Mucosa of stomach (tissue), 1 donor: Measurements from ENCODE around the gene PCNX3.
"Not testable (repeated sequence)": the region's sequence is repeated elsewhere in the genome, so short reads cannot be mapped to it uniquely, and the experiment has no call there.

Experiments
- H3K27me3 ChIP-seq: one replicate; pipeline ENCODE4 v1.7.0; 2013; ENCODE audit warnings: mild to moderate bottlenecking, low read length; ENCODE audit not compliant: control insufficient read depth, insufficient read depth
- H3K36me3 ChIP-seq: one replicate; pipeline ENCODE4 v1.7.0; 2013; ENCODE audit warnings: low read length; ENCODE audit not compliant: control insufficient read depth, insufficient read depth
- H3K4me1 ChIP-seq: one replicate; pipeline ENCODE4 v1.7.0; 2013; ENCODE audit warnings: mild to moderate bottlenecking, low read length; ENCODE audit not compliant: control insufficient read depth, insufficient read depth
- H3K4me3 ChIP-seq: one replicate; pipeline ENCODE4 v1.7.0; 2013; ENCODE audit warnings: low read length
- H3K9ac ChIP-seq: one replicate; pipeline ENCODE4 v1.7.0; 2013; ENCODE audit warnings: mild to moderate bottlenecking, low read length, moderate library complexity
- H3K9me3 ChIP-seq: one replicate; pipeline ENCODE4 v1.7.0; 2013; ENCODE audit warnings: mild to moderate bottlenecking, low read length, moderate library complexity; ENCODE audit not compliant: control insufficient read depth
- donor health status: Pancreatic carcinoma.

The PCNX3 gene

DNA sequence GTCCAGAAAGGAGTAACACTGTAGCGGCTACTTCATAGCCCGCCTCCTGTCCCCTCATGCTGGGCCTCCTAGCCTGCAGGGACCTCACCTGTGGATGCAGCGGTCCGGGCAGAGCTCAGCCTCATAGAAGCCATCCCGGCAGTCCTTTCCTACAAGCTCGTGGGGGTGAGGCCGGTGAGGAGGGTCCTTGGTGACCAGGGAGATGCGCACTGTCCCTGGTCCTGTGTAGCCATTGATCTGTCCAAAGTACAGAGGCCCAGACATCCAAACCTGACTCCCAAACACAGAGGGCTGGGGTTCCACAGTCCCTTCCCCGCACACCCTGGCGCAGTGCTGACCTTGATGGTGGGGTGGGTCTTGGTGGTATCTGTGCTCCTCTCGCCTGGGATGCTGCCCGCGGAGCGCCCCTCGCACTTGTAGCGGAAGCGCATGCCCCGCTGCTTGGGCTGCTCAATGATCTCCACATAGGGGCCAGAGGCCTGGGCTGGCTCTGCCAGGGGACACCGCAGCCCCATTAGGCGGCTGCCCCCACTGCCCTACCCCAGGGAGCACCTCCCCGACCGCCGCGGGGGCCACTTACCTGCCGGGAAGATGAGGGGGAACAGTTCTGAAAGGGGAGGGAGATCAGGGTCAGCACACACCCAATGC, 46.1 kb downstream of the PCNX3 start:
- no peaks in the 10 kb centered on the region for H3K27me3 ChIP-seq
- H3K9me3 ChIP-seq: no peaks in the 10 kb centered on the region
- peak overlapping the region; percentile 99 for H3K9ac ChIP-seq
- peaks cover 19% of the 10 kb centered on the region for H3K4me1 ChIP-seq
- H3K36me3 ChIP-seq: peaks cover 12% of the 10 kb centered on the region
- peak overlapping the region; percentile 5 for H3K4me3 ChIP-seq

DNA sequence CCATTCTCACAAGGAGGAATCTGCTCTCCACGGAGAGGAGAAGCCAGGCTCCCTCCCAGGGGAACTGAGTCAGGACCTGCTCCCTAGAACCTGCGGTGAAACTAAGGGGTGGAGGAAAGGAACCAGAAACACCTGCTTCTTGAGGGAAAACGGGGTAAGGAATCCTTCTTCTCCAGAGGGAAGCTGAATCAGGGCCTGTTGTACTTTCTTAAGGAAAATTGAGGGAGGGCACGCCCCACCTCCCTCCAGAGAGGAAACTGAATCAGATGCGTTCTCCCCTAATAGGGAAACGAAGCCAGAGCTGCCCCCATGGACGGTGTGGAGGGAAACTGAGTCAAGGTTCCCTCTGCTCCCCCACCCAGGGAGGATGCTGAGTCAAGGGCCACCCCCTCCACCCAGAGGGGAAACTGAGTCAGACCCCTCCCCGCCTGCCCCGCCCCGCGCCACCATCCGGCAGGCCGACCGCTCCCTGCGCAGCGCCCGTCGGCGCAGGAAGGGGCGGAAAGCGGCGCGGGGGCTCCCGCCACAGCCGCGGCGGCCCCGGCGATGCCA, 46.7 kb downstream of the PCNX3 start:
- Histone ChIP-seq H3K27me3 (no peaks in the 10 kb centered on the region), H3K9ac (peak overlapping the region; percentile 99), H3K36me3 (peaks cover 9% of the 10 kb centered on the region), H3K9me3 (no peaks in the 10 kb centered on the region), H3K4me1 (peaks cover 19% of the 10 kb centered on the region), H3K4me3 (peak overlapping the region; percentile 5)

DNA sequence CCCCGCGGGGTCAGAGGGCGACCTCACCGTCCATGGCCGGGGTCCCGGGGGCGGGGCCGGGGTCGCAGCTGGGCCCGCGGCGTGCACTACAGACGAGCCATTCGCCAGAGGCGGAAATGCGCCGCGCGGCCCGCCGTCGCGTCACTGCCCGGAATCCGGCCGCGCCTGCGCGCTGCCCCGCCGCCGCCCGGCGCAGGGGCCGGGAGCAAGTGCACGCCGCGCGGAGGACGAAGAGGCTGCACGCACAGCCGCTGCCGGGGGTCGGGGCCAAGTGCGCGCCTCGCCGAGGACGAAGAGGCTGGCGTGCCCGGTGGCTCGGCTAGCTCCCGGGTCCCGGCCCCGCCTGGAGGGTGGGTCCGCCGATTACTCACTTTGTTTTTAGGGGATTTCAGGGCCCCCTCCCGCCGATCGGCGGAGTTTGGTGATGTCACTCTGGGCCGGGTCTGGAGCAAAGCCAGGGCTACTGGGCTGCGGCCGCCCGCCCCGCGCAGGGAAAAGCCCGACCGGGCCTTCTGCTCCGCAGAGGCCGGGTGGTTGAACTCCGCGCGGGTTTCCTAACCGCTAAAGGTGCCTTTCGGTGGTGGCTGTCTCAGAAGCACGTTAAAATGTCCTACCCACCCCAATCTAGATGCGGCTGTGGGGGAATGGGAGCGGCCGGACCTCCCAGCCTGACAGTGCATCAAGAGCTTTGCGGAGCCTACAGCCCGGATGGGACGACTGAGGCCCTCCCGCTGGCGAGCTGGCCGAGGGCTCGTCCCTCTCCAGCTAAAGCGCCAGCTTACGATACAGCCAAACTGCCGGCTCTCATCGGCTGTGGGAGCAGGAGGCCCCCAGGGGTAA, 47.4 kb downstream of the PCNX3 start, which contains the start of gene RELA:
Gene RELA (minus strand): TSS at position 118 of the 840 bp plus-strand sequence. CDS start 84 bp downstream, at position 34.
- Histone ChIP-seq H3K9ac (peak within 1 kb of the TSS; percentile 99), H3K27me3 (no peaks in the 10 kb centered on the region), H3K36me3 (peaks cover 9% of the 10 kb centered on the region), H3K4me1 (peaks cover 19% of the 10 kb centered on the region), H3K4me3 (peak within 1 kb of the TSS; percentile 74), H3K9me3 (no peaks in the 10 kb centered on the region)

DNA sequence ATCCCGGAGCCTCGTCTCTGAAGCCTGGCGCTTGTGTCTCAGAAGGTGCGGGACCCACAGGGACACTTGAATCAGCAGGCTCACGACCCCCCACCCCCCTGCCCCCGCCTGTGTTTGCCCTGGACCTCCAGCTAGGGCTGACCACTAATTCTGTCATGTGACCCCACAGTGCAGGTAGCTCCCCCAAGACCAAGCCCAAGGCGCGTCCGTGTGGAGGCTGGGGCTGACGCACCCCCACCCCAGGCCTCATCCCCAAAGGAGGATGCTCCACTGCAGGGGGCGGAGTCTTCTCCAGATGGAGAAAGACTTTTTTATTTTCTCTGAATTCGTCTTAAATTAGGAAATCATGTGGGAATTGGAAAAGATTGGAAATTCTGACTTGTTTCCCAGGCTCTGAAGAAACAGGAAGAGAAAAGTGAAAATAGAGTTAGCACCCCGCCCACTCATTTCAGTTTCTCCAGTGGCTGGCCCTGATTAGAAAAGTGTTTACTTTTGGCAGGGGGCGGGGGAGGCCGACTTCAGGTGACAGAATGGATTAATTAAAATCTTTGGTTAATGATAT, 48.1 kb downstream of the PCNX3 start:
- Histone ChIP-seq H3K4me3 (peak overlapping the region; percentile 74), H3K9me3 (no peaks in the 10 kb centered on the region), H3K27me3 (no peaks in the 10 kb centered on the region), H3K4me1 (peaks cover 19% of the 10 kb centered on the region), H3K36me3 (peaks cover 9% of the 10 kb centered on the region), H3K9ac (peak overlapping the region; percentile 99)

DNA sequence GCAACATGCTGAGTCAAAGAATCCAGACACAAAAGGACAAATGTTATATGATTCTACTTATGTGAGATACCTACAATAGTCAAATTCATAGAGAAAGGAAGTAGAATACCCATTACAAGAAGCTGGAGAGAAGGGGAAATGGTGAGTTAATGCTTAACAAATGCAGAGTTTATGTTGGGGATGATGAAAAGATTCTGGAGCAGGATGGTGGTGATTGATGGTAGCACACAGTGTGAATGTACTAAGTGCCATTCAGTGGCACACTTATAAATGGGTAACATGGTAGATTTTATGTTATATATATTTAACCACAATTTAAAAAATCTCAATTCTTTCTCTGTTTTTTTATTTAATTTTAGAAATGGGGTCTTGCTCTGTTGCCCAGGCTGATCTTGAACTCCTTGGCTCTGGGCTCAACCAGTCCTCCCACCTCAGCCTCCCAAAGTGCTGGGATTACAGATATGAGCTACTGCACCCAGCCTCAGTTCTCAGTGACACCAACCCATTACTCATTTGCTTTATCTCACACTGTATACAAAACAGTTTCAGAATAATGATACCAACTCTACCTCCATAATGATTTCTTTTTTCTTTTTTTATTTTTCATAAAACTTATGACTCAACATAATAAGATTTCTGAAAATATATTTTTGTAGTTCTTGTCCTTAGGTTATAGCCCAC, 56.7 kb downstream of the PCNX3 start:
- H3K27me3 ChIP-seq: no peaks in the 10 kb centered on the region

DNA sequence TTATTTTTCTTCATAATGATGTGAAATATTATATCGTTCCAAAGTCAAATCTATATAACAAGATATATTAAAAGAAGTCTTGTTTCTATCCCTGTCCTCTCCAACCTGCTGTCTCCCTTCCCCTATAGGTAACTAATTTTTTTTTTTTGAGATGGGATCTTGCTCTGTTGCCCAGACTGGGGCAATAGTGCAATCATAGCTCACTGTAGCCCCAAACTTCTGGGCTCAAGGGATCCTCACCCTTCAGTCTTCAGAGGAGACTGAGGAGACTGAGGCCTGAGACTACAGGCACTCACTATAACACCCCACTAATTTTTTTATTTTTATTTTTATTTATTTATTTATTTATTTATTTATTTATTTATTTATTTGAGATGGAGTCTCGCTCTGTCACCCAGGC, 57.4 kb downstream of the PCNX3 start:
- Histone ChIP-seq H3K27me3 (no peaks in the 10 kb centered on the region), H3K4me1 (no peaks in the 10 kb centered on the region), H3K9me3 (no peaks in the 10 kb centered on the region), H3K36me3 (no peaks in the 10 kb centered on the region), H3K9ac (no peak overlapping the region), H3K4me3 (no peak overlapping the region)

More for the DNA sequence above, 56.7 kb downstream of the PCNX3 start:
- H3K4me3 ChIP-seq: no peak overlapping the region
- no peaks in the 10 kb centered on the region for H3K4me1 ChIP-seq
- H3K36me3 ChIP-seq: no peaks in the 10 kb centered on the region
- no peak overlapping the region for H3K9ac ChIP-seq
- no peaks in the 10 kb centered on the region for H3K9me3 ChIP-seq

DNA sequence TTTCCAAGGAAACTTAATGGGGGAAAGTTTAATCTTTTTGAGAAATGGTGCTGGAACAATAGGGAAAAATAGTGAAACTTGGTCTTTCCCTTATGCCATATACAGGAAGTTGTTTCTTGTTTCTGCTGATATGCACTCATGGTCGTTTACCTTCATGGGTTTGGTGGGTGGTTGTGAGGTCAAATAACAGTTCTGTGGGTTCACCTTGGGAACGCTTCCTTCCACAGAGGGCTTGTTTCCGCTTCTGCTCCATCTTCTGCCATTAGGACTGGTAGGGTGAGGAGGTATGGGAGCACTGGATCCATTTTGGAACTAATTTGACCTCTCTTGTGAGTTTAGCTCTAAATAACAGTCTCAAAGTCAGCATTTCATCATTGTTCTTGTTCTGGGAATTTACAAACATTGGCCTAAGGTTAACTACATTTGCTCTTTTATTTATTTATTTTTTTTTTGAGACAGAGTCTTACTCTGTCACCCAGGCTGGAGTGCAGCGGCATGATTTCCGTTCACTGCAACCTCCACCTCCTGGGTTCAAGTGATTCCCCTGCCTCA, 64.7 kb downstream of the PCNX3 start:
- H3K4me1 ChIP-seq: no peaks in the 10 kb centered on the region
- no peaks in the 10 kb centered on the region for H3K9me3 ChIP-seq
- H3K36me3 ChIP-seq: no peaks in the 10 kb centered on the region
- H3K4me3 ChIP-seq: no peak overlapping the region
- no peak overlapping the region for H3K9ac ChIP-seq
- H3K27me3 ChIP-seq: no peaks in the 10 kb centered on the region

DNA sequence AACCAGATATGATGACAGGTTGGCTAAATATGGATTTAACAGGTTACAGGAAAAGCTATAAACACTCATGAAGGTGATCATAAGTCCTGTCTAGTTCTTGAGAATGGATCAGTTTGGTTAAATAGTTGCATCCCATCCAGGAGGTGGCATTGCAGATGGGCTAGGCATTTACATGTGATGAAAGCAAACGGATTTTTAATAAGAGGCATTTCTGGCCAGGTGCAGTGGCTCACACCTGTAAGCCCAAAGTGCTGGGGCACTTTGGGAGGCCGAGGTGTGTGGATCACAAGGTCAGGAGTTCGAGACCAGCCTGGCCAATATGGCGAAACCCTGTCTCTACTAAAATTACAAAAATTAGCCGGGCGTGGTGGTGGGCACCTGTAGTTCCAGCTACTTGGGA, 67.9 kb downstream of the PCNX3 start:
- not testable (repeated sequence) for H3K27me3 ChIP-seq, H3K9me3 ChIP-seq, H3K36me3 ChIP-seq, H3K9ac ChIP-seq, H3K4me1 ChIP-seq, H3K4me3 ChIP-seq

DNA sequence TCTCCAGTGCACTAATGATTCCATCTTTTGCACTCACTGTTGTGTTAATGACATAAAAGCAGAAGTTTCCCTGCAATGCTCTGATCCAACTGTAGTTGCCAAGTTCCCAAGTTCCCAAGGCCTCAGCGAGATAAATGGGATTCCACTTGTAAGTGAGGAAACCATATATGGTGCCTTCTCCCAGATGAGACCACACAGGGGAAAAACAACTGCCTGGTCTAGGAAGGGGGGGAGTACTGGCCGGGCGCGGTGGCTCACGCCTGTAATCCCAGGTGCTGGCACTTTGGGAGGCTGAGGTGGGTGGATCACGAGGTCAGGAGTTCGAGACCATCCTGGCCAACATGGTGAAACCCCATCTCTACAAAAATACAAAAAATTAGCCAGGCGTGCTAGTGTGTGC, 70.4 kb downstream of the PCNX3 start:
- no peaks in the 10 kb centered on the region for H3K4me1 ChIP-seq
- no peaks in the 10 kb centered on the region for H3K27me3 ChIP-seq
- no peak overlapping the region for H3K9ac ChIP-seq
- H3K9me3 ChIP-seq: no peaks in the 10 kb centered on the region
- H3K36me3 ChIP-seq: no peaks in the 10 kb centered on the region
- H3K4me3 ChIP-seq: no peak overlapping the region
